ENCODE data around the gene GPATCH8. TPM values are rescaled to one million over a fixed set of nuclear protein-coding genes. Genes with fewer than 3 reads are reported as not detected.

Gene GPATCH8
- polyA plus RNA-seq, 1 donor, result 28.2 TPM

GRCh38 chr17:44451832-44452231 lies 51.4 kb downstream of the GPATCH8 start:
- no peak for DNase-seq (ENCODE audit: low read depth)

GRCh38 chr17:44451016-44451627 lies 52.1 kb downstream of the GPATCH8 start:
- DNase-seq (ENCODE audit: low read depth), result no peak

GRCh38 chr17:44448412-44448811 lies 54.8 kb downstream of the GPATCH8 start:
- no peak for DNase-seq (ENCODE audit: low read depth)

- DNase-seq (ENCODE audit: low read depth), result no peak
Measured at GRCh38 chr17:44444735-44445105, 58.5 kb downstream of the GPATCH8 start.

- DNase-seq (ENCODE audit: low read depth), result no peak
Measured at GRCh38 chr17:44442806-44443205, 60.4 kb downstream of the GPATCH8 start.

- no peak for DNase-seq (ENCODE audit: low read depth)
Measured at GRCh38 chr17:44439168-44439567, 64.0 kb downstream of the GPATCH8 start.

- DNase-seq (ENCODE audit: low read depth), result no peak
Measured at GRCh38 chr17:44438636-44439035, 64.6 kb downstream of the GPATCH8 start.

GRCh38 chr17:44436336-44436735 lies 66.9 kb downstream of the GPATCH8 start:
- DNase-seq (ENCODE audit: low read depth), result no peak

- no peak for DNase-seq (ENCODE audit: low read depth)
Measured at GRCh38 chr17:44432254-44433157, 70.7 kb downstream of the GPATCH8 start.

- no peak for DNase-seq (ENCODE audit: low read depth)
Measured at GRCh38 chr17:44424828-44425461, 78.3 kb downstream of the GPATCH8 start.

- no peak for DNase-seq (ENCODE audit: low read depth)
Measured at GRCh38 chr17:44417553-44417952, 85.7 kb downstream of the GPATCH8 start.

- DNase-seq (ENCODE audit: low read depth), result no peak
Measured at GRCh38 chr17:44416558-44417289, 86.5 kb downstream of the GPATCH8 start.

GRCh38 chr17:44414394-44415155 lies 88.6 kb downstream of the GPATCH8 start:
- DNase-seq (ENCODE audit: low read depth), result no peak

- DNase-seq (ENCODE audit: low read depth), result no peak
Measured at GRCh38 chr17:44409309-44410028, 93.7 kb downstream of the GPATCH8 start.

GRCh38 chr17:44408786-44409185 lies 94.4 kb downstream of the GPATCH8 start:
- DNase-seq (ENCODE audit: low read depth), result no peak

GRCh38 chr17:44402564-44403172 lies 100.5 kb downstream of the GPATCH8 start:
- no peak for DNase-seq (ENCODE audit: low read depth)

GRCh38 chr17:44400226-44400847 lies 102.9 kb downstream of the GPATCH8 start:
- no peak for DNase-seq (ENCODE audit: low read depth)

GRCh38 chr17:44398692-44399691 lies 104.2 kb downstream of the GPATCH8 start:
- no peak for DNase-seq (ENCODE audit: low read depth)
